Rectal smooth muscle tissue (tissue), 1 donor: ENCODE data around the gene P2RY2.

Experiments
- H3K27ac ChIP-seq: one replicate; pipeline ENCODE4 v1.7.0; 2013; ENCODE audit warnings: low read depth, low read length, inconsistent platforms
- H3K27me3 ChIP-seq: one replicate; pipeline ENCODE4 v1.7.0; 2013; ENCODE audit warnings: low read length; ENCODE audit not compliant: control insufficient read depth, insufficient read depth
- H3K36me3 ChIP-seq: one replicate; pipeline ENCODE4 v1.7.0; 2013; ENCODE audit warnings: low read length; ENCODE audit not compliant: control insufficient read depth, insufficient read depth
- H3K4me1 ChIP-seq: one replicate; pipeline ENCODE4 v1.7.0; 2013; ENCODE audit warnings: low read length; ENCODE audit not compliant: control insufficient read depth, insufficient read depth
- H3K4me3 ChIP-seq: one replicate; pipeline ENCODE4 v1.7.0; 2013; ENCODE audit warnings: low read length
- H3K9ac ChIP-seq: one replicate; pipeline ENCODE4 v1.7.0; 2013; ENCODE audit warnings: low read length

The P2RY2 gene

GRCh38 chr11:73217131-73217809, 811 bp upstream of the P2RY2 start:
- H3K27ac ChIP-seq = no peak overlapping the region

GRCh38 chr11:73217810-73218105, 323 bp upstream of the P2RY2 start:
- H3K27ac ChIP-seq = no peak overlapping the region

More at GRCh38 chr11:73217131-73217809, 811 bp upstream of the P2RY2 start:
- H3K4me3 ChIP-seq = no peak overlapping the region
- H3K27me3 ChIP-seq = peaks cover 3% of the 10 kb centered on the region
- H3K9ac ChIP-seq = no peak overlapping the region
- H3K36me3 ChIP-seq = no peaks in the 10 kb centered on the region
- H3K4me1 ChIP-seq = no peaks in the 10 kb centered on the region

GRCh38 chr11:73218830-73219215, 742 bp downstream of the P2RY2 start:
- no peak overlapping the region for H3K9ac ChIP-seq
- no peak overlapping the region for H3K27ac ChIP-seq
- H3K4me1 ChIP-seq = no peaks in the 10 kb centered on the region
- no peaks in the 10 kb centered on the region for H3K36me3 ChIP-seq
- peaks cover 3% of the 10 kb centered on the region for H3K27me3 ChIP-seq
- peak overlapping the region; percentile 72 for H3K4me3 ChIP-seq

More at GRCh38 chr11:73217810-73218105, 323 bp upstream of the P2RY2 start:
- Histone ChIP-seq H3K4me1 (no peaks in the 10 kb centered on the region), H3K36me3 (no peaks in the 10 kb centered on the region), H3K27me3 (peaks cover 3% of the 10 kb centered on the region), H3K9ac (no peak overlapping the region), H3K4me3 (peak overlapping the region; percentile 72)

GRCh38 chr11:73219396-73220285, 1.6 kb downstream of the P2RY2 start:
- Histone ChIP-seq H3K4me1 (no peaks in the 10 kb centered on the region), H3K36me3 (no peaks in the 10 kb centered on the region), H3K27ac (no peak overlapping the region), H3K4me3 (peak overlapping the region; percentile 5), H3K9ac (no peak overlapping the region), H3K27me3 (peaks cover 3% of the 10 kb centered on the region)

- Histone ChIP-seq H3K4me1 (no peaks in the 10 kb centered on the region), H3K27me3 (peaks cover 3% of the 10 kb centered on the region), H3K27ac (no peak overlapping the region), H3K4me3 (no peak overlapping the region), H3K9ac (no peak overlapping the region), H3K36me3 (no peaks in the 10 kb centered on the region)
These were observed 3.4 kb downstream of the P2RY2 start for GRCh38 chr11:73221451-73221850.

GRCh38 chr11:73221996-73222395, 3.9 kb downstream of the P2RY2 start:
- peaks cover 3% of the 10 kb centered on the region for H3K27me3 ChIP-seq
- no peak overlapping the region for H3K27ac ChIP-seq
- H3K4me3 ChIP-seq = no peak overlapping the region
- H3K9ac ChIP-seq = no peak overlapping the region
- no peaks in the 10 kb centered on the region for H3K36me3 ChIP-seq
- H3K4me1 ChIP-seq = no peaks in the 10 kb centered on the region

- Histone ChIP-seq H3K27ac (no peak overlapping the region), H3K4me1 (no peaks in the 10 kb centered on the region), H3K27me3 (peaks cover 3% of the 10 kb centered on the region), H3K9ac (no peak overlapping the region), H3K36me3 (no peaks in the 10 kb centered on the region), H3K4me3 (no peak overlapping the region)
These were observed 6.1 kb downstream of the P2RY2 start for GRCh38 chr11:73223998-73224730.

- no peak overlapping the region for H3K27ac ChIP-seq
- H3K4me1 ChIP-seq = no peaks in the 10 kb centered on the region
- no peaks in the 10 kb centered on the region for H3K36me3 ChIP-seq
- no peak overlapping the region for H3K4me3 ChIP-seq
- no peaks in the 10 kb centered on the region for H3K27me3 ChIP-seq
- no peak overlapping the region for H3K9ac ChIP-seq
These were observed 7.1 kb downstream of the P2RY2 start for GRCh38 chr11:73225001-73225686.

GRCh38 chr11:73225851-73226250, 7.8 kb downstream of the P2RY2 start:
- no peaks in the 10 kb centered on the region for H3K27me3 ChIP-seq

GRCh38 chr11:73226297-73227006, 8.4 kb downstream of the P2RY2 start:
- Histone ChIP-seq H3K36me3 (no peaks in the 10 kb centered on the region), H3K27me3 (no peaks in the 10 kb centered on the region), H3K4me1 (no peaks in the 10 kb centered on the region), H3K27ac (no peak overlapping the region), H3K4me3 (no peak overlapping the region), H3K9ac (no peak overlapping the region)

More at GRCh38 chr11:73225851-73226250, 7.8 kb downstream of the P2RY2 start:
- H3K27ac ChIP-seq = no peak overlapping the region
- no peak overlapping the region for H3K9ac ChIP-seq
- H3K4me3 ChIP-seq = no peak overlapping the region
- H3K36me3 ChIP-seq = no peaks in the 10 kb centered on the region
- H3K4me1 ChIP-seq = no peaks in the 10 kb centered on the region

GRCh38 chr11:73227571-73228211, 9.6 kb downstream of the P2RY2 start:
- Histone ChIP-seq H3K27ac (no peak overlapping the region), H3K9ac (no peak overlapping the region), H3K4me1 (no peaks in the 10 kb centered on the region), H3K4me3 (no peak overlapping the region), H3K27me3 (no peaks in the 10 kb centered on the region), H3K36me3 (no peaks in the 10 kb centered on the region)
